Left lung (tissue), 10 donors: Measurements from ENCODE around the gene PITX3. TPM values are rescaled to one million over a fixed set of nuclear protein-coding genes. Genes with fewer than 3 reads are reported as not detected.

Experiments
- ATAC-seq: fragments of 200-7000 bp; cut with Tn5 transposase; one replicate; pipeline ENCODE4 v1.9.1; 2020; ENCODE audit warnings: moderate library complexity
- DNase-seq, 4 donors: peaks; one replicate each; pipeline ENCODE4 v3.0.0-alpha.2; 2013 to 2020
- H3K27ac ChIP-seq, 2 donors: fragments of 200-600 bp; sonication (generic) in 1 of 2; one replicate each; pipeline versions ENCODE4 v1.5.0 to v1.8.0; 2020 to 2021
- H3K27me3 ChIP-seq, 2 donors: fragments of 200-600 bp; sonication (generic) in 1 of 2; one replicate each; pipeline versions ENCODE4 v1.5.0 to v1.8.0; 2020 to 2021
- H3K36me3 ChIP-seq, 2 donors: fragments of 200-600 bp; sonication (generic) in 1 of 2; one replicate each; pipeline versions ENCODE4 v1.5.0 to v1.8.0; 2020 to 2021
- H3K4me1 ChIP-seq, 2 donors: fragments of 200-600 bp; one replicate each; pipeline ENCODE4 v1.8.0; 2021
- H3K4me3 ChIP-seq, 2 donors: fragments of 200-600 bp; sonication (generic) in 1 of 2; one replicate each; pipeline versions ENCODE4 v1.5.0 to v1.8.0; 2020 to 2021; ENCODE audit warnings: mild to moderate bottlenecking in 1 of 2
- H3K9me3 ChIP-seq, 2 donors: fragments of 200-600 bp; sonication (generic) in 1 of 2; one replicate each; pipeline versions ENCODE4 v1.5.0 to v1.8.0; 2020 to 2021
- intact Hi-C, 2 donors: fragments of 100-400 bp; cut with DNase I; formaldehyde crosslinking; loops; one replicate each; pipeline versions ENCODE4 v1.11.2 to v1.14.2; 2022
- polyA plus RNA-seq, 6 donors: library from polyadenylated mRNA; unstranded; fragments of 120-200 nt; gene quantifications; one replicate each; pipeline ENCODE4 v1.2.1, GENCODE V29; 2013; ENCODE audit not compliant: insufficient read length in 6 of 6
- total RNA-seq, 2 donors: library from RNA; stranded (reverse); fragmentation: NEBNext Ultra II Directional; extraction: Animal tissue kit (Norgen Biotek cat#: 25700); gene quantifications; one replicate each; pipeline ENCODE4 v1.2.1, GENCODE V29; 2021
- TF ChIP-seq, protein P1 (sequence below), 2 donors: fragments of 200-600 bp; sonication (generic) in 1 of 2; IDR thresholded peaks; one replicate each; pipeline versions ENCODE4 v1.5.0 to v1.8.0; 2021; ENCODE audit warnings: antibody characterized with exemption in 2 of 2
- donor health status: DM: no; HTN: yes; CAD: no.
- donor health status: DM: no; HTN: no; CAD: no.

PITX3 gene
- total and polyA plus RNA-seq, 8 donors, result 0.28 to 1.4 (median 0.32) TPM; not detected in 1

DNA sequence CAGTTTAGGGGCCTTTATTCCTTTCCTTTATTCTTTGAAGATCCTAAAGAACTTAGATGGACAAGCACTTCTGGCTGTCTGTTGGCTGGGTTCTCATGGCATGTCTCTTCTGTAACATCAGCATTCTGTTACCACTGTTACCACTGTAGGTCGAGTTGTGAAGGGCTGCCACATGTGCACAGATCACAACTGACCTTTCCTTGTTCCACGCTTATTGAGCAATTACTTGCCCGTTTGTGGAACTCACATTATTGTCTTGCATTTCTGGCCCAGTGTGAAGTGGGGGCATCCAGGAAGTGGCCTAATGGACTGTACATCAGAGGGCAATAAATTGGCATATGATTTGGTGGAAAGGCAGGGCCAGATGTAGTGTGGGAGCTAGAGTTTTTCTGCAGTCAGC is 27.7 kb upstream of the PITX3 start:
- DNase-seq (peak in 1 of 4 donors; percentile 6), ATAC-seq (no peak)
- Histone ChIP-seq H3K27ac (peak overlapping the region in 1 of 2 donors; percentile 31), H3K4me1 (peaks cover 7 to 37% of the 10 kb centered on the region in 2 donors), H3K36me3 (no peaks in the 10 kb centered on the region), H3K4me3 (no peak overlapping the region), H3K9me3 (no peaks in the 10 kb centered on the region), H3K27me3 (no peaks in the 10 kb centered on the region)
- intact Hi-C loops, result no loop called here
- TF ChIP-seq, protein P1, sequence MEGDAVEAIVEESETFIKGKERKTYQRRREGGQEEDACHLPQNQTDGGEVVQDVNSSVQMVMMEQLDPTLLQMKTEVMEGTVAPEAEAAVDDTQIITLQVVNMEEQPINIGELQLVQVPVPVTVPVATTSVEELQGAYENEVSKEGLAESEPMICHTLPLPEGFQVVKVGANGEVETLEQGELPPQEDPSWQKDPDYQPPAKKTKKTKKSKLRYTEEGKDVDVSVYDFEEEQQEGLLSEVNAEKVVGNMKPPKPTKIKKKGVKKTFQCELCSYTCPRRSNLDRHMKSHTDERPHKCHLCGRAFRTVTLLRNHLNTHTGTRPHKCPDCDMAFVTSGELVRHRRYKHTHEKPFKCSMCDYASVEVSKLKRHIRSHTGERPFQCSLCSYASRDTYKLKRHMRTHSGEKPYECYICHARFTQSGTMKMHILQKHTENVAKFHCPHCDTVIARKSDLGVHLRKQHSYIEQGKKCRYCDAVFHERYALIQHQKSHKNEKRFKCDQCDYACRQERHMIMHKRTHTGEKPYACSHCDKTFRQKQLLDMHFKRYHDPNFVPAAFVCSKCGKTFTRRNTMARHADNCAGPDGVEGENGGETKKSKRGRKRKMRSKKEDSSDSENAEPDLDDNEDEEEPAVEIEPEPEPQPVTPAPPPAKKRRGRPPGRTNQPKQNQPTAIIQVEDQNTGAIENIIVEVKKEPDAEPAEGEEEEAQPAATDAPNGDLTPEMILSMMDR (IDR thresholded peaks at IDR 0.05), result no peak

GRCh38 chr10:102268375-102268888 is 27.1 kb upstream of the PITX3 start:
- TF ChIP-seq, protein P1 (IDR thresholded peaks at IDR 0.05), result no peak
- intact Hi-C loops, result no loop called here
- no peaks in the 10 kb centered on the region for H3K9me3 ChIP-seq
- ATAC-seq, result no peak
- DNase-seq, result peak in 2 of 4 donors; percentile 38 to 81
- no peak overlapping the region for H3K4me3 ChIP-seq
- no peaks in the 10 kb centered on the region for H3K36me3 ChIP-seq
- H3K27me3 ChIP-seq, result no peaks in the 10 kb centered on the region
- peak overlapping the region in 1 of 2 donors; percentile 31 for H3K27ac ChIP-seq
- H3K4me1 ChIP-seq, result peaks cover 7 to 33% of the 10 kb centered on the region in 2 donors

GRCh38 chr10:102267748-102268147 is 26.4 kb upstream of the PITX3 start:
- no peak overlapping the region for H3K4me3 ChIP-seq
- H3K9me3 ChIP-seq, result no peaks in the 10 kb centered on the region
- DNase-seq (peak in 1 of 4 donors; percentile 1), ATAC-seq (peak; percentile 53)
- no peaks in the 10 kb centered on the region for H3K27me3 ChIP-seq
- H3K36me3 ChIP-seq, result no peaks in the 10 kb centered on the region
- intact Hi-C loops, result no loop called here
- peak overlapping the region in 1 of 2 donors; percentile 31 for H3K27ac ChIP-seq
- TF ChIP-seq, protein P1 (IDR thresholded peaks at IDR 0.05), result no peak
- H3K4me1 ChIP-seq, result peaks cover 7 to 33% of the 10 kb centered on the region in 2 donors

- peak; percentile 67 for ATAC-seq
- Histone ChIP-seq H3K4me3 (no peak overlapping the region), H3K27ac (peak overlapping the region in 1 of 2 donors; percentile 5), H3K36me3 (peaks cover 0 to 9% of the 10 kb centered on the region in 2 donors), H3K9me3 (no peaks in the 10 kb centered on the region), H3K4me1 (peaks cover 7 to 33% of the 10 kb centered on the region in 2 donors), H3K27me3 (no peaks in the 10 kb centered on the region)
- TF ChIP-seq, protein P1 (IDR thresholded peaks at IDR 0.05), result no peak
- DNase-seq, result no peak
- intact Hi-C loops, result no loop called here
Observed at GRCh38 chr10:102266670-102267069, 25.4 kb upstream of the PITX3 start.

- intact Hi-C loops, result no loop called here
- peaks cover 7 to 30% of the 10 kb centered on the region in 2 donors for H3K4me1 ChIP-seq
- H3K4me3 ChIP-seq, result no peak overlapping the region
- no peak for DNase-seq
- H3K27me3 ChIP-seq, result no peaks in the 10 kb centered on the region
- no peaks in the 10 kb centered on the region for H3K9me3 ChIP-seq
- no peak for ATAC-seq
- TF ChIP-seq, protein P1 (IDR thresholded peaks at IDR 0.05), result no peak
- H3K27ac ChIP-seq, result no peak overlapping the region
- peaks cover 0 to 32% of the 10 kb centered on the region in 2 donors for H3K36me3 ChIP-seq
Observed at GRCh38 chr10:102264371-102264770, 23.1 kb upstream of the PITX3 start.
